ENCODE measurements around the gene SPON1.
"Not testable (repeated sequence)": the region's sequence is repeated elsewhere in the genome, so short reads cannot be mapped to it uniquely, and the experiment has no call there.

Gene SPON1

GRCh38 chr11:14252501-14252900 is 290.0 kb downstream of the SPON1 start:
- DNase-seq: not testable (repeated sequence)

- no peak for DNase-seq
Measured at GRCh38 chr11:14253421-14253820, 290.9 kb downstream of the SPON1 start.

GRCh38 chr11:14253840-14254239 is 291.3 kb downstream of the SPON1 start:
- no peak for DNase-seq

- no peak for DNase-seq
Measured at GRCh38 chr11:14254533-14255237, 292.2 kb downstream of the SPON1 start.

GRCh38 chr11:14255238-14255534 is 292.7 kb downstream of the SPON1 start:
- no peak for DNase-seq

GRCh38 chr11:14258221-14258935 is 295.9 kb downstream of the SPON1 start:
- no peak for DNase-seq

- no peak for DNase-seq
Measured at GRCh38 chr11:14259186-14259784, 296.8 kb downstream of the SPON1 start.

GRCh38 chr11:14259878-14260277 is 297.4 kb downstream of the SPON1 start:
- no peak for DNase-seq

GRCh38 chr11:14261066-14261465 is 298.5 kb downstream of the SPON1 start:
- no peak for DNase-seq

GRCh38 chr11:14262271-14262846 is 299.8 kb downstream of the SPON1 start:
- DNase-seq: no peak

- no peak for DNase-seq
Measured at GRCh38 chr11:14264966-14265365, 302.4 kb downstream of the SPON1 start.

- no peak for DNase-seq
Measured at GRCh38 chr11:14266622-14267021, 304.1 kb downstream of the SPON1 start.

GRCh38 chr11:14267861-14268635 is 305.5 kb downstream of the SPON1 start:
- DNase-seq: no peak

GRCh38 chr11:14269692-14270573 is 307.4 kb downstream of the SPON1 start:
- DNase-seq: no peak

- no peak for DNase-seq
Measured at GRCh38 chr11:14270690-14271542, 308.4 kb downstream of the SPON1 start.

- no peak for DNase-seq
Measured at GRCh38 chr11:14273895-14274294, 311.4 kb downstream of the SPON1 start.

- no peak for DNase-seq
Measured at GRCh38 chr11:14275076-14275475, 312.6 kb downstream of the SPON1 start.

- DNase-seq: not testable (repeated sequence)
Measured at GRCh38 chr11:14278869-14279268, 316.3 kb downstream of the SPON1 start.

- no peak for DNase-seq
Measured at GRCh38 chr11:14288189-14288935, 325.8 kb downstream of the SPON1 start.

- DNase-seq: no peak
Measured at GRCh38 chr11:14290422-14290821, 327.9 kb downstream of the SPON1 start.

Measured in NCI-H1436 treated with DMSO at 0.1 percent for 48 hours (cell line).